IPS DF 6.9 (cell line): Measurements from ENCODE around the gene ABHD17C.
A peak's percentile ranks its signal among the peaks of the same experiment; 100 is the strongest.

ENCODE experiments used
- DNase-seq: peaks from one replicate; pipeline ENCODE4 v3.0.0-alpha.2; 2013; ENCODE audit warnings: low read depth, low spot score
- H3K27ac ChIP-seq: one replicate; pipeline ENCODE4 v1.5.1; 2013; ENCODE audit warnings: low read length, control low read depth
- H3K27me3 ChIP-seq: 2 replicates; pipeline ENCODE4 v1.6.1; 2013; ENCODE audit warnings: mild to moderate bottlenecking, low read length; ENCODE audit not compliant: control insufficient read depth, insufficient read depth
- H3K36me3 ChIP-seq: 2 replicates; pipeline ENCODE4 v1.6.1; 2013; ENCODE audit warnings: low read length; ENCODE audit not compliant: control insufficient read depth, insufficient read depth
- H3K4me1 ChIP-seq: 2 replicates; pipeline ENCODE4 v1.6.1; 2013; ENCODE audit warnings: low read length; ENCODE audit not compliant: control insufficient read depth, insufficient read depth
- H3K4me3 ChIP-seq: 2 replicates; pipeline ENCODE4 v1.5.1; 2013; ENCODE audit warnings: mild to moderate bottlenecking, low read length
- H3K9me3 ChIP-seq: 2 replicates; pipeline ENCODE4 v1.6.1; 2013; ENCODE audit warnings: low read length, inconsistent platforms; ENCODE audit not compliant: control insufficient read depth, insufficient read depth
- WGBS: extraction: QIAGEN DNeasy Blood & Tissue Kit; methylation state at CpG from one replicate; pipeline ENCODE4 v1.1.7; 2013; ENCODE audit warnings: mixed read lengths, missing lambda C conversion rate; ENCODE audit not compliant: insufficient read length, insufficient coverage; 5-methylcytosine and 5-hydroxymethylcytosine counted together

The ABHD17C gene

GRCh38 chr15:80773122-80773551, 78.0 kb downstream of the ABHD17C start:
- DNase-seq: no peak
- Histone ChIP-seq H3K9me3 (no peaks in the 10 kb centered on the region), H3K27ac (no peak overlapping the region), H3K36me3 (no peaks in the 10 kb centered on the region), H3K4me1 (no peaks in the 10 kb centered on the region), H3K27me3 (no peaks in the 10 kb centered on the region), H3K4me3 (no peak overlapping the region)
- WGBS: no CpG with 5 or more reads among the region's 8 CpGs

- Histone ChIP-seq H3K4me3 (no peak overlapping the region), H3K36me3 (no peaks in the 10 kb centered on the region), H3K27ac (no peak overlapping the region), H3K4me1 (no peaks in the 10 kb centered on the region), H3K27me3 (peaks cover 3% of the 10 kb centered on the region; the same call in 1 of the 2 replicates), H3K9me3 (no peaks in the 10 kb centered on the region)
- WGBS: no CpG with 5 or more reads among the region's 5 CpGs
- DNase-seq: no peak
These were observed 78.8 kb downstream of the ABHD17C start for GRCh38 chr15:80773792-80774352.

- Histone ChIP-seq H3K27me3 (peaks cover 5% of the 10 kb centered on the region), H3K4me1 (peaks cover 2% of the 10 kb centered on the region; the same call in 1 of the 2 replicates), H3K9me3 (no peaks in the 10 kb centered on the region), H3K27ac (no peak overlapping the region), H3K4me3 (no peak overlapping the region), H3K36me3 (no peaks in the 10 kb centered on the region)
- WGBS: no CpG with 5 or more reads among the region's 1 CpG
- no peak for DNase-seq
These were observed 79.4 kb downstream of the ABHD17C start for GRCh38 chr15:80774486-80774885.

DNA sequence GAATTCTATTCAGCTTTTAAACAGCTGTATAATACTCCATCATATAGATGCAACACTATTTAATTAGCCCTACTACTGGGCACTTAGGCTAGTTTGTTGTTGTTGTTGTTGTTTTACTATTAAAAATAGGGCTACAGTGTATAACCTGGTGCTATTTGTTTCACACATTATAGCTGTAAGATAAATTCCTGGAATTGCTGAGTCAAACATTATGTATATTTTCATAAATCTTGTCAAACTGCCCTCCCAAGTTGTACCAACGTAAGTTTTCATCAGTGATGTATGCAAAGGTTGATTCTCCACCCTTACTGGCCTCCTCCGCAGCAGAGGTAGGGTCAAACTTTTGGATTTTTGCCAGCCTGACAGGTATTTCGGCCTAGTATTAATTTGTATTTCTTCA, 80.2 kb downstream of the ABHD17C start:
- Histone ChIP-seq H3K9me3 (no peaks in the 10 kb centered on the region), H3K4me3 (no peak overlapping the region), H3K4me1 (peaks cover 2% of the 10 kb centered on the region; the same call in 1 of the 2 replicates), H3K27me3 (peaks cover 12% of the 10 kb centered on the region), H3K36me3 (no peaks in the 10 kb centered on the region), H3K27ac (no peak overlapping the region)
- DNase-seq: no peak
- no CpG with 5 or more reads among the region's 3 CpGs for WGBS

DNA sequence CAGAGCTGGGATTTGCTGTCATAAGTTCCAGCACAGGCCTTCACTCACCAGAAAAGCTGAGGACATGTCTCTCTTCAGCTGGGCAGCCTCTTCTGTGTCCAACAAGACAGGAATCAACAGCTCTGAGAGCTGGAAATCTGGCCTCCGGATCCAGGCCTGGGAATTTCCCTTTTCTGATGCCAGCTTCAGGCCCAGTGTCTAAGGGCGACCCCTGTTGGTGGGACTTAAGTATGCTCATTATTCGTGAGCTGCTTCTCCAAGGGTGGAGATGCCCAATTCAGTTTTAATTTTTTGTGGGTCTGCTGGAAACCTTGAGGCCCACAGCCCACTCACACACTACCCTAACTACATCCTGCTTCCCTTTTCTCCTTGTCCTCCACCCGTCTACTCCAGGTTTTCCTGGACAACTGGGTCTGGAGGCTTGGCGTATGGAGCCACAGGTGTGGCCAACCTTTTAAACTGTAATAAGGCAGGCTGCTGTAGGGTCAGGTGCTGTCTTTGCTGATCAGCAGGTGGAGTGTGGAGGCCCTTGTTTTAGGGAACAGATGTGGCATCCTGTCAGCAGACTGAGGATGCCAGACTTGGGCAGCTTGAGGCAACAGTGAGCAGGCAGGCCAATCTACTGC, 81.4 kb downstream of the ABHD17C start:
- no peak overlapping the region for H3K27ac ChIP-seq

GRCh38 chr15:80777137-80777536, 82.0 kb downstream of the ABHD17C start:
- no peak overlapping the region for H3K4me3 ChIP-seq
- H3K9me3 ChIP-seq: no peaks in the 10 kb centered on the region
- no peak for DNase-seq
- H3K4me1 ChIP-seq: peaks cover 2% of the 10 kb centered on the region; the same call in 1 of the 2 replicates
- H3K27ac ChIP-seq: no peak overlapping the region
- peaks cover 12% of the 10 kb centered on the region for H3K27me3 ChIP-seq
- no peaks in the 10 kb centered on the region for H3K36me3 ChIP-seq
- no CpG with 5 or more reads among the region's 8 CpGs for WGBS

More for the DNA sequence above, 81.4 kb downstream of the ABHD17C start:
- Histone ChIP-seq H3K27me3 (peaks cover 12% of the 10 kb centered on the region), H3K36me3 (no peaks in the 10 kb centered on the region), H3K4me3 (no peak overlapping the region), H3K4me1 (peaks cover 2% of the 10 kb centered on the region; the same call in 1 of the 2 replicates), H3K9me3 (no peaks in the 10 kb centered on the region)
- no peak for DNase-seq
- WGBS: no CpG with 5 or more reads among the region's 5 CpGs

- Histone ChIP-seq H3K27ac (no peak overlapping the region), H3K4me3 (no peak overlapping the region)
- no CpG with 5 or more reads among the region's 10 CpGs for WGBS
These were observed 82.9 kb downstream of the ABHD17C start for GRCh38 chr15:80777826-80778620.

DNA sequence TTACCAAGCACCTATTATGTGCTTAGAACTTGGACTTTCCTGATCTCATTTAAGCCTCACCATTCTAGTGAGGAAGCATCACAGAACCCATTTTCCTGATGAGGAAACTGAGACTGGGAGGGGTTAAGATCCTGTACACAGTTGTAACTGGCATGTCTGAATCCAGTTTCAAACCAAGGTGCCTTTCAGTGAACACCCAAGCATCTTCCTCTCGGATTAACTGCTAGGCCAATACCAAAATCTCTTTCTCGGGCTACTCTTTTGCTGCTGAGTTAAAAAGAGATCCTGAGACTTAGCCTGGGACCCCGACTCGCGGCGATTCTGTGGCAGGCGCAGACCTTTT, 83.5 kb downstream of the ABHD17C start:
- no peaks in the 10 kb centered on the region for H3K36me3 ChIP-seq
- H3K9me3 ChIP-seq: no peaks in the 10 kb centered on the region
- H3K4me3 ChIP-seq: no peak overlapping the region
- H3K27ac ChIP-seq: no peak overlapping the region
- H3K4me1 ChIP-seq: peaks cover 2% of the 10 kb centered on the region; the same call in 1 of the 2 replicates
- DNase-seq: no peak
- H3K27me3 ChIP-seq: peaks cover 12% of the 10 kb centered on the region
- WGBS: no CpG with 5 or more reads among the region's 7 CpGs

More at GRCh38 chr15:80777826-80778620, 82.9 kb downstream of the ABHD17C start:
- DNase-seq: no peak
- Histone ChIP-seq H3K27me3 (peaks cover 12% of the 10 kb centered on the region), H3K36me3 (no peaks in the 10 kb centered on the region), H3K4me1 (peaks cover 2% of the 10 kb centered on the region; the same call in 1 of the 2 replicates), H3K9me3 (no peaks in the 10 kb centered on the region)

DNA sequence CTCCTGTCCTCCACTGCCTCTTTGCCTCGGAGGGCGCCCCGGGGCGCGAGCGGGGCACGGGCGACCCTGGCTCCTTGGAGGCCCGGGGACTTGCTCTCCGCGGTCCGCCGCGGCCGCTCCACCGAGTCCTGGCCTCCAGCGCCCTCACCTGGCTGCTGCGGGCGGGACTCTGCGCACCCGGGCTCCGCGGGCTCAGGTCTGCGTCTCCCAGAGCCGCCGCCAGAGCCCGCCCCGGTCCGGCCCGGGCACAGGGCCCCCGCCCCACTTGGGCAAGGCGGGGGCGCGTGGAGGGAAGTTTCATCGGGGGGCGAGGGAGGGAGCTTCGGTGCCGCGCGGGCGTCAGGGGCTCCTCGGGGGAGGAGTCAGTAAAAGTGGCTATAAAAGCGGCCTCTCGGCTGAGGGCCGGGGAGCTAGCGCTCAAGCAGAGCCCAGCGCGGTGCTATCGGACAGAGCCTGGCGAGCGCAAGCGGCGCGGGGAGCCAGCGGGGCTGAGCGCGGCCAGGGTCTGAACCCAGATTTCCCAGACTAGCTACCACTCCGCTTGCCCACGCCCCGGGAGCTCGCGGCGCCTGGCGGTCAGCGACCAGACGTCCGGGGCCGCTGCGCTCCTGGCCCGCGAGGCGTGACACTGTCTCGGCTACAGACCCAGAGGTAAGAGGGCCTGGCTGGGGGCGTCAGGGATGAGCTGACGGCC, 84.0 kb downstream of the ABHD17C start, which contains the start of gene CEMIP:
CEMIP (plus strand) TSS at position 407 of the 694 bp plus-strand sequence. CDS start 94,510 bp downstream, outside the sequence.
- Histone ChIP-seq H3K27me3 (peaks cover 12% of the 10 kb centered on the region), H3K4me3 (peak within 1 kb of the TSS; percentile 40; the same call in 1 of the 2 replicates), H3K27ac (no peak within 1 kb of the TSS), H3K36me3 (no peaks in the 10 kb centered on the region), H3K4me1 (peaks cover 2% of the 10 kb centered on the region; the same call in 1 of the 2 replicates), H3K9me3 (no peaks in the 10 kb centered on the region)
- no CpG with 5 or more reads among the region's 75 CpGs for WGBS
- no peak for DNase-seq
